Retinal pigment epithelial cell (primary cell): Measurements from ENCODE around the gene CLPTM1.
A peak's percentile ranks its signal among the peaks of the same experiment; 100 is the strongest.
"Not testable (repeated sequence)": the region's sequence is repeated elsewhere in the genome, so short reads cannot be mapped to it uniquely, and the experiment has no call there.

Experiments
- DNase-seq: peaks from one replicate; pipeline ENCODE4 v3.0.0-alpha.2; 2010; ENCODE audit warnings: low read depth
- H3K4me3 ChIP-seq: 2 replicates; pipeline ENCODE4 v1.5.1; 2011; ENCODE audit warnings: mild to moderate bottlenecking, low read length, control low read depth, moderate library complexity
- CTCF ChIP-seq: conservative IDR thresholded peaks from 2 replicates; pipeline ENCODE4 v1.5.1; 2011; ENCODE audit warnings: low read depth, low read length, control low read depth, inconsistent platforms

The CLPTM1 gene

GRCh38 chr19:44954649-44955504, at the start of gene CLPTM1:
TSS of gene CLPTM1 (plus strand) at chr19:44955380. CDS start at chr19:44955396, 16 bp downstream.
- TF ChIP-seq CTCF = no peak
- DNase-seq = peak; percentile 87

GRCh38 chr19:44905437-44906160, 49.6 kb upstream of the CLPTM1 start, which contains the start of gene APOE:
TSS of gene APOE (plus strand) at chr19:44905796. CDS start at chr19:44906625, 829 bp downstream.
- TF ChIP-seq CTCF = no peak
- DNase-seq = no peak
- peak within 1 kb of the TSS; percentile 75 for H3K4me3 ChIP-seq

More at GRCh38 chr19:44954649-44955504, at the start of gene CLPTM1:
- H3K4me3 ChIP-seq = peak within 1 kb of the TSS; percentile 99

- TF ChIP-seq CTCF = no peak
- DNase-seq = no peak
- no peak overlapping the region for H3K4me3 ChIP-seq
Measured at GRCh38 chr19:44907613-44908012, 47.6 kb upstream of the CLPTM1 start.

- no peak for TF ChIP-seq CTCF
- DNase-seq = no peak
- no peak overlapping the region for H3K4me3 ChIP-seq
Measured at GRCh38 chr19:44908074-44908835, 46.9 kb upstream of the CLPTM1 start.

GRCh38 chr19:44908836-44909261, 46.3 kb upstream of the CLPTM1 start:
- no peak overlapping the region for H3K4me3 ChIP-seq
- no peak for TF ChIP-seq CTCF
- DNase-seq = no peak

- no peak overlapping the region for H3K4me3 ChIP-seq
- no peak for TF ChIP-seq CTCF
- no peak for DNase-seq
Measured at GRCh38 chr19:44909775-44910174, 45.4 kb upstream of the CLPTM1 start.

- not testable (repeated sequence) for DNase-seq, H3K4me3 ChIP-seq
Measured at GRCh38 chr19:44911896-44912295, 43.3 kb upstream of the CLPTM1 start.
